GM19193 (cell line): ENCODE results near the gene SH3TC1.

Experiments
- POLR2A ChIP-seq: IDR thresholded peaks from 4 replicates; pipeline ENCODE4 v1.6.1; 2011; ENCODE audit not compliant: insufficient read depth, insufficient read length; ENCODE audit errors: extremely low read depth

SH3TC1 gene

DNA sequence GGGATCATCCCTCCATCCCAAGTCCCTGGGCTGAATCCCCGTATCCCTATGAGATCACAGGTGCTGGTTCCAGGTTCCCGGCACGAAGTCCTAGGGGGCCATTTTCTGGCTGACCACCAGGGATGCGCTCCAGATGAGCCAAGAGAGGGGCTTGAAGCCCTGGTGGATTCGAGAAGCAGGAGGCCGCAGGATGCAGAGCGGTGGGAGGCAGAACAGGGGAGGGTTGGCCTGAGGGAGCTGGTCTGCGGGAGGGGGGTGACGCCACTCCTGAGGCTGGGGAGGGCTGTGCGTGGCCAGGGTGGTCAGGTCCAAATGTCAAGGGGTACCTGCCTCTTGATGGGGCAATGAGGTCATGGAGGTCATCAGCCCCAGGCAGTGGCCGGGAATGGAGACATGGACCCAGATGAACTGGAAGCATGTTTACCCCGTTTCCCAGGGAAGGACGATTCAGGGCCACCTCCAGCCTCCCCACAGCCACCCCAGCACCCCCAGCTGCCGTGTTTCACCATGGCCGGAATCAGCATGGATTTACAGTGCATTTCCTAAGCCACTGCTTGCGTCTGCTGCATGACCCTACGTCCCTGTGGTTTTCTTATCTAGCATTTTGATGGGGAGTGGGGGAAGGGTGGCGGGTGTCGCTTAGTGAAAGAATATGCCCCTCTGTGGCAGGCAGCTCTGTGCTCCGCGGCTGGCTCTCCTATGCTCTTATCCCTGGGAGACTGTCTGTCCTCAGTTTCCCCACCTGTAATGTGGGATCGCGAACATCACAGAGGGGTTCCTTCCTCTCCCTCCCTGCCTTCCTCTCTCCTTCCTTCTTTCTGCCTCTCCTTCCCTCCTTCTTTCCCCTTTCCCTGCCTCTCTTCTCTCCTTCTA is 53.4 kb downstream of the SH3TC1 start:
- TF ChIP-seq POLR2A, result no peak

- no peak for TF ChIP-seq POLR2A
These were observed 55.0 kb downstream of the SH3TC1 start for GRCh38 chr4:8254076-8254475.

- TF ChIP-seq POLR2A, result no peak
These were observed 56.8 kb downstream of the SH3TC1 start for GRCh38 chr4:8255698-8256441.

- no peak for TF ChIP-seq POLR2A
These were observed 58.8 kb downstream of the SH3TC1 start for GRCh38 chr4:8257854-8258253.

GRCh38 chr4:8258552-8259212 is 59.6 kb downstream of the SH3TC1 start:
- no peak for TF ChIP-seq POLR2A

- TF ChIP-seq POLR2A, result no peak
These were observed 60.8 kb downstream of the SH3TC1 start for GRCh38 chr4:8259743-8260430.

- TF ChIP-seq POLR2A, result no peak
These were observed 61.6 kb downstream of the SH3TC1 start for GRCh38 chr4:8260656-8261111.

DNA sequence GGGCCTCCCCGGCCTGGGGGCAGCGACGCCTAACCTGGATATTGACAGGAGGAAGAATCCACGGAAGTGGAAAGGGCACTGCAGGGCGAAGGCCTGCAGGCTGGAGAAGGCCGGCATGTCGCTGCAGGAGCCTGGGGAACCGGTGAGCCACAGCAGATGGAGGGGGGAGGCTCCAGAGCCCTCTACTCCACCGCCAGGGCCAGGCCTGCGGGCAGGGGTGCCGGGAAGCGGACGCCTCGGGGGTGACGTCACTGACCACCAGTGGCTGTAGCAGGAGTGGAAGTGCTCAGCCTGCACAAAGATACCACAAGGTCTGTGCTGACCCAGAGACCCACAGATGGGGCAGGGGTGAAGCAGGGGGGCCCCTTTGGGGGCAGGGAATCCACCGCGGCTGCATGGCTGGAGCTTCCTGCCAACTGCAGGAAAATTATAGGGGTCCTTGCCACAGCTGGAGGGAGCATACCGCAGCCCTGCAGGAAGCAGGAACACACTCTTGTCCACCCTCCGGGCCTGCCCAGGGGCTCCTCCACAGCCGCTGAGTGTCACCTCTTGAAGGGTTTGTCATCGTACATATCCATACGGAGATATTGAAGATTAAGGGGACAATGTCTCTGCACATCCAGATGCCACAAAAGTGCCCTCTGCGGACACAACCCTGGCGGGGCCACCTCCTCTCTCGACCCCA is 62.9 kb downstream of the SH3TC1 start:
- TF ChIP-seq POLR2A, result no peak

GRCh38 chr4:8262637-8263322 is 63.7 kb downstream of the SH3TC1 start:
- TF ChIP-seq POLR2A, result no peak

GRCh38 chr4:8263397-8263796 is 64.3 kb downstream of the SH3TC1 start:
- no peak for TF ChIP-seq POLR2A

- TF ChIP-seq POLR2A, result no peak
These were observed 65.0 kb downstream of the SH3TC1 start for GRCh38 chr4:8264106-8264505.

GRCh38 chr4:8265171-8265929 is 66.3 kb downstream of the SH3TC1 start:
- TF ChIP-seq POLR2A, result no peak

DNA sequence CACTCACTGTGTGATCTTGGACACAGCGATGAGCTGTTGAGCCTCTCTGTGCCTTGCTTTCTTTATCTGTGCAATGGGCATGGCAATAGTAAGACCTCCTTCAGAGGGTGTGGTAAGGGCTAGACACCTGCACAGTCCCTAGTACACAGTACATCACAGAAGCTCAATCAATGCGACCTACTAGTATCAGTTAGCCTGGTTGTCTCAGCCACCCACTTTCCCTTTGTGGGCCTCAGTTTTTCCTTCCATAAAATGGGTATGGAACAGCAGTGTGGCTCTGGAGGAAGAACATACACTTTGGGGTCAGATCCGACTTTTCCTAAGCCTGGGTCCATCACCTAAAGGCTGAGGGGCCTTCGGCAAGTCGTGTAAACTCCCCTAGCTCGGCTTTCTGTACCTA is 67.0 kb downstream of the SH3TC1 start:
- TF ChIP-seq POLR2A, result no peak
